Keratinocyte (primary cell): ENCODE data around the gene GRB2. TPM values are rescaled to one million over a fixed set of nuclear protein-coding genes. Genes with fewer than 3 reads are reported as not detected.

ENCODE experiments used
- DNase-seq: peaks from one replicate; pipeline ENCODE4 v3.0.0-alpha.2; 2011; ENCODE audit warnings: low read depth, missing footprints, low spot score
- FAIRE-seq: peaks from 2 replicates; lab custom pipeline; 2011; peaks lifted over from hg19 to GRCh38; lab: Jason Lieb, UNC
- H2AFZ ChIP-seq: 2 replicates; pipeline ENCODE4 v1.6.0; 2012; ENCODE audit warnings: low read length, control low read depth, inconsistent platforms; ENCODE audit not compliant: control insufficient read depth
- H3K27ac ChIP-seq: 2 replicates; pipeline ENCODE4 v1.5.1; 2011; ENCODE audit warnings: low read length; ENCODE audit not compliant: control insufficient read depth, insufficient read depth
- H3K27me3 ChIP-seq: 3 replicates; pipeline ENCODE4 v1.6.0; 2011; ENCODE audit warnings: low read length; ENCODE audit not compliant: control insufficient read depth, insufficient read depth; ENCODE audit errors: extremely low read depth
- H3K36me3 ChIP-seq, 2 experiments: 2 replicates in 1 of 2; 3 replicates in 1 of 2; pipeline ENCODE4 v1.5.1; 2011; ENCODE audit warnings: low read length in 2 of 2, mild to moderate bottlenecking in 1 of 2; ENCODE audit not compliant: control insufficient read depth in 2 of 2, insufficient read depth in 2 of 2; ENCODE audit errors: extremely low read depth in 1 of 2
- H3K4me1 ChIP-seq: 3 replicates; pipeline ENCODE4 v1.5.1; 2011; ENCODE audit warnings: low read length; ENCODE audit not compliant: control insufficient read depth, insufficient read depth; ENCODE audit errors: extremely low read depth
- H3K4me2 ChIP-seq: 3 replicates; pipeline ENCODE4 v1.6.0; 2011; ENCODE audit warnings: low read depth, low read length; ENCODE audit not compliant: control insufficient read depth, insufficient read depth; ENCODE audit errors: extremely low read depth
- H3K4me3 ChIP-seq, 3 experiments: fragments of 200-600 bp in 1 of 3; sonication (generic) in 1 of 3; 2 replicates in 2 of 3; 3 replicates in 1 of 3; pipeline ENCODE4 v1.5.1; 2011 to 2016; ENCODE audit warnings: low read length in 3 of 3, mild to moderate bottlenecking in 3 of 3, control low read depth in 2 of 3, inconsistent platforms in 1 of 3, low read depth in 1 of 3, mixed read lengths in 1 of 3, mixed run types in 1 of 3, moderate library complexity in 1 of 3; ENCODE audit not compliant: control insufficient read depth in 2 of 3, insufficient read depth in 2 of 3; ENCODE audit errors: extremely low read depth in 1 of 3
- H3K79me2 ChIP-seq: 2 replicates; pipeline ENCODE4 v1.6.0; 2012; ENCODE audit warnings: low read length; ENCODE audit not compliant: control insufficient read depth, insufficient read depth
- H3K9ac ChIP-seq: 3 replicates; pipeline ENCODE4 v1.6.0; 2011; ENCODE audit warnings: low read length; ENCODE audit not compliant: control insufficient read depth, insufficient read depth; ENCODE audit errors: extremely low read depth
- H3K9me1 ChIP-seq: 3 replicates; pipeline ENCODE4 v1.6.0; 2011; ENCODE audit warnings: low read length; ENCODE audit not compliant: control insufficient read depth, insufficient read depth; ENCODE audit errors: extremely low read depth
- H3K9me3 ChIP-seq: 2 replicates; pipeline ENCODE4 v1.5.1; 2012; ENCODE audit warnings: low read depth, low read length; ENCODE audit not compliant: control insufficient read depth
- H4K20me1 ChIP-seq: 3 replicates; pipeline ENCODE4 v1.6.0; 2011; ENCODE audit warnings: low read length; ENCODE audit not compliant: control insufficient read depth, insufficient read depth; ENCODE audit errors: extremely low read depth
- CTCF ChIP-seq, 3 experiments: IDR thresholded peaks in 1 of 3; conservative IDR thresholded peaks in 1 of 3; optimal IDR thresholded peaks in 1 of 3; 2 replicates in 2 of 3; 3 replicates in 1 of 3; pipeline versions ENCODE3 to v1.5.1; 2011; ENCODE audit warnings: low read length in 3 of 3, mild to moderate bottlenecking in 3 of 3, moderate library complexity in 2 of 3, control low read depth in 1 of 3, inconsistent platforms in 1 of 3; ENCODE audit not compliant: insufficient read depth in 2 of 3; ENCODE audit errors: extremely low read depth in 1 of 3
- EZH2 ChIP-seq: IDR thresholded peaks from one replicate; pipeline ENCODE4 v1.6.1; 2012; ENCODE audit warnings: inconsistent platforms, mild to moderate bottlenecking, low read length, moderate library complexity
- dilution Hi-C: fragments of 300-500 bp; cut with MboI; formaldehyde crosslinking; loops from one replicate; pipeline ENCODE4 v1.7.0; 2020; ENCODE audit warnings: low sequenced_read_pairs; ENCODE audit not compliant: extremely low pct_ligation_motif_present
- polyA plus RNA-seq, 5 experiments: library from polyadenylated mRNA; depleted of rRNA in 3 of 5; stranded (reverse) in 3 of 5; stranded (forward) in 1 of 5; unstranded in 1 of 5; fragments of >200 nt; gene quantifications; 1 replicate in 1 of 5; 2 replicates in 3 of 5; 3 replicates in 1 of 5; pipeline versions ENCODE4 v1.2.1 to v1.2.3, GENCODE V29; 2011 to 2012; ENCODE audit warnings: missing spikeins in 2 of 5, low read depth in 1 of 5, low replicate concordance in 1 of 5

GRB2 gene
- polyA plus RNA-seq, 1 donor (not counting 4 experiments of a cell fraction or from before 2014, with no cell fraction given): 62.0 TPM

- Histone ChIP-seq H3K9me1 (no peaks in the 10 kb centered on the region), H3K27me3 (no peaks in the 10 kb centered on the region), H3K4me1 (no peaks in the 10 kb centered on the region), H2AFZ (no peak overlapping the region), H3K36me3 (peaks cover 15 to 16% of the 10 kb centered on the region in 2 experiments), H3K9ac (no peak overlapping the region), H3K9me3 (no peaks in the 10 kb centered on the region), H3K4me3 (no peak overlapping the region), H3K4me2 (no peak overlapping the region), H4K20me1 (no peaks in the 10 kb centered on the region), H3K79me2 (no peaks in the 10 kb centered on the region), H3K27ac (no peak overlapping the region)
- DNase-seq (no peak), FAIRE-seq (no peak)
- dilution Hi-C loops: no loop called here
- TF ChIP-seq EZH2 (no peak), CTCF (optimal IDR thresholded peaks at IDR 0.05 in 1 of 3, IDR thresholded peaks at IDR 0.05 in 1 of 3, conservative IDR thresholded peaks at IDR 0.05 in 1 of 3; ENCODE audit: extremely low read depth in 1 of 3, insufficient read depth in 2 of 3, low read length in 3 of 3) (no peak)
Observed at GRCh38 chr17:75315541-75316243, 89.8 kb downstream of the GRB2 start.

DNA sequence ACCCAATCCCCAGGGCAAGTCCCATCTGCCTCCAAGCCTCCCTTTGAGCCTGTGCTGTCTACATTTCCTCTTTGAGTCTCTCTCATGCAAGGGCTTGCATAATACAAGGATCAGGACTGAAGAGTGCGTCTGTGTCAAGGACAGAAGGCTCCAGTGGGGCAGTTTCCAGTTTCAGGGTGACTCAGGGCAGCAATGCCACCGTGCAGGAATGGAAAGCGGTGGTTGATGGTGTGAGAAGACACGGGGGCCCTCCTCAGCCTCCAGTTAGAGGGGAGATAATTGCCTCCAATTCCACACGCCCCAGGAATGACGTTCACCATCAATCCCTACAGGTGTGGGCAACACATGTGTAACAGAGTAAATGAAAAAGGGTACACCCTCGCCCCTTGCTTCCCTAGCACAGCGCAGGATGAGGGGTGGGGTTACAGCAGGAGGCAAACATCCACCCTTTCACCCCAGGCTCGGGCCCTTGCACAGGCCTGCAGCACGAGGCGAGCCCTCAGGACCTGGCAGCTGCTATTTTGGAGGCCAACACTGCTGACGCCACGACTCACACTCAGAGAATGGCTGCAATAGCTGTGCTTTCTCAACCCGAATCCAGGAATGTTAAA lies 91.4 kb downstream of the GRB2 start:
- no peak overlapping the region for H3K9ac ChIP-seq
- TF ChIP-seq EZH2 (no peak), CTCF (optimal IDR thresholded peaks at IDR 0.05 in 1 of 3, IDR thresholded peaks at IDR 0.05 in 1 of 3, conservative IDR thresholded peaks at IDR 0.05 in 1 of 3; ENCODE audit: extremely low read depth in 1 of 3, insufficient read depth in 2 of 3, low read length in 3 of 3) (no peak)
- no peak overlapping the region for H3K4me3 ChIP-seq
- DNase-seq (no peak), FAIRE-seq (no peak)
- H3K9me3 ChIP-seq: no peaks in the 10 kb centered on the region
- no peaks in the 10 kb centered on the region for H3K79me2 ChIP-seq
- H3K27ac ChIP-seq: no peak overlapping the region
- H3K27me3 ChIP-seq: no peaks in the 10 kb centered on the region
- H3K4me1 ChIP-seq: peaks cover 4% of the 10 kb centered on the region
- peaks cover 8 to 10% of the 10 kb centered on the region in 2 experiments for H3K36me3 ChIP-seq
- H2AFZ ChIP-seq: no peak overlapping the region
- H3K4me2 ChIP-seq: no peak overlapping the region
- dilution Hi-C loops: no loop called here
- H4K20me1 ChIP-seq: no peaks in the 10 kb centered on the region
- H3K9me1 ChIP-seq: no peaks in the 10 kb centered on the region
